ENCODE data around the gene PDLIM4.

The PDLIM4 gene

DNA sequence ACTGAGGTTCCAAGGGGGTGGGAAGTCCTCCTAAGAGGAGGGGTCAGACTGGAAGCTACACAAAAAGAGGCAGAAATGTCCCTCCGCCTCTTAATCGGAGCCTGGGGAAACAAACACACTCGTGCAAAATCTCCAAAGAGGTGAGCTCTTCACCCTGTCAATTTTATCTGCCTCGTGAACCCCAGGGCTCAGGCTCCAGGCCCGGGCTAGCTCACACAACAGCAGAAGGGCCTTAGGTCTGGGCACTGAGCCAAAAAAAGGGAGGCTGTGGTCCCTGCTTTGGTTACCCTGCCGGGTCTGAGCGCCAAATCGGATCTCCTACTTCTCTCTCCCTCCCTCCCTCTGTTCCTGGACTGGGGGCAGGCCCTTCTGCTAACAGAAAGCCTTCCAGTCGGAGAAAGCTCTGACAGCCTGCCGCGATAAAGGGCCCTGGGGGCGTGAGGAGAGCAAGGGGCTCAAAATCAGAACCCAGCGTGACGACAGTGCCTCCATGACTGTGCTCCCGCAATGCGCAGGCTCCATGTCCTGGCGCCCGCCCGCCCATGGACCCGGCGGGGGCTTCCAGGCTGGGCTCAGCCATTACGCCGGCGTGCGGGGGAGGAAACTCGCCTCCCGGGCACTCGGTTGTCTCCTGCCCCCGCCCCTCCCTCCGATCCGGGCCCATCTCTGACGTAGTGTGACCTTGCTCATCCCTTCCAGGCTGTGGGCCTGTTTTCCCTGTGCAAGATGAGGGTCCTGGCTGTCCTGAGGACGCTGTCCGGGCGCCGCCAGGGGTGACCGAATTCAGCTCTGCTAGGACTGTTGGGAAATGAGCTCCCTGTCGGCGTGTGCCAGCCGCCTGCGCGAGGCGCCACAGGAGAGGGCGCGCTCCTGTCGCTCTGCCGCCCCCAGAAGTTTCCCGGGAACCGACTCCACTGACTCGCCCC is 35.8 kb downstream of the PDLIM4 start:
- DNase-seq, result peak; percentile 79 to 88

DNA sequence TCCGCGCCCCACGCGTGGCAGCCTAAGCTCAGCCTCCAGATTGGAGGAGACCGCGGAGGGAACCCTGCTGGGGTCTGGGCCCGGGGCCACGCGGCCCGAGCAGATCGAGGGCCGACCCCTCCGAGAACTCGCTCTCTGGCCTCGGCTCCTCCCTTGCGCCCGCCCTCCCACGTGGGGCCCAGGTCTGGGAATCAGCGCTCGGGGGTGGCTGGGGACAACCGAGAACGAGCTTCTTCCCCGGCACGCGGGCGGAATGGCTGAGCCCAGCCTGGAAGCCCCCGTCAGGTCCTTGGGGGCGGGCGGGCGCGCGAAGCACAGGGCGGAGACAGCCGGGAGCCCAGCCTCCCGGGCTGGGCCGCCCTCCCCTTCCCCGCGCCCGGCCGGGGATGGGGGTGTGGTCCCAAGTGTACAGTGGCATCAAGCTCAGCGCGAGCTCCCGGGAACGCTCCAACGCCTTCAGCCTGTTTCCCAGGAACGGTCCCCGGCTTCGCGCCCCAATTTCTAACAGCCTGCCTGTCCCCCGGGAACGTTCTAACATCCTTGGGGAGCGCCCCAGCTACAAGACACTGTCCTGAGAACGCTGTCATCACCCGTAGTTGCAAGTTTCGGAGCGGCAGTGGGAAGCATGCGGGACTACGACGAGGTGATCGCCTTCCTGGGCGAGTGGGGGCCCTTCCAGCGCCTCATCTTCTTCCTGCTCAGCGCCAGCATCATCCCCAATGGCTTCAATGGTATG is 36.7 kb downstream of the PDLIM4 start, which contains the start of gene SLC22A4:
SLC22A4 (plus strand) TSS at position 403 of the 736 bp plus-strand sequence; CDS start at position 626, 223 bp downstream.
- peak; percentile 82 to 88 for DNase-seq

DNA sequence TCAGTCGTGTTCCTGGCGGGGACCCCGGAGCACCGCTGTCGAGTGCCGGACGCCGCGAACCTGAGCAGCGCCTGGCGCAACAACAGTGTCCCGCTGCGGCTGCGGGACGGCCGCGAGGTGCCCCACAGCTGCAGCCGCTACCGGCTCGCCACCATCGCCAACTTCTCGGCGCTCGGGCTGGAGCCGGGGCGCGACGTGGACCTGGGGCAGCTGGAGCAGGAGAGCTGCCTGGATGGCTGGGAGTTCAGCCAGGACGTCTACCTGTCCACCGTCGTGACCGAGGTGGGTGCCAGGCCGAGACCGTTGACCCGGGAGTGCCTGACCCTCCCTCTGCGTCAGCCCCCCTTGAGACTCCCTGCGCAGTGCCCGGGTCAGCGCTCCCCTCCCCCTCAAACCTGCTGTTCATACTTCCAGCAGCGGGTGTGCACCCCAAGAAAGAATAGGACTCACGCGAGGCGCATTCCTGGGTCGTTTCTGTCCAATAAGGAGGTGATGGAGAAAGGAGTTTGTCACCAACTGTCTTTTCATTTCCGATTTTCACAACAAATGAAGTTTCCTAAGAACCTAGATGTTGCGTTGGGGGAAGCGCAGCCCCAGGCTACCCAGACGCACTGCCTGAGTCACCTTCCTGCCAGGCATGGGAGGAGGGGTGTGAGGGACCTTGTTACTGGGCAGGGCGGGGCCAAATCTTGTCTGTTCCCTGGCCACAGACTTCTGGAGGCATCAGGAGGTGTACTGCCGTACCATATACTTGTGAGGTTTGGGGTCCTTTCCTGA is 37.4 kb downstream of the PDLIM4 start:
- DNase-seq, result peak in 1 of 2 experiments; percentile 3

DNA sequence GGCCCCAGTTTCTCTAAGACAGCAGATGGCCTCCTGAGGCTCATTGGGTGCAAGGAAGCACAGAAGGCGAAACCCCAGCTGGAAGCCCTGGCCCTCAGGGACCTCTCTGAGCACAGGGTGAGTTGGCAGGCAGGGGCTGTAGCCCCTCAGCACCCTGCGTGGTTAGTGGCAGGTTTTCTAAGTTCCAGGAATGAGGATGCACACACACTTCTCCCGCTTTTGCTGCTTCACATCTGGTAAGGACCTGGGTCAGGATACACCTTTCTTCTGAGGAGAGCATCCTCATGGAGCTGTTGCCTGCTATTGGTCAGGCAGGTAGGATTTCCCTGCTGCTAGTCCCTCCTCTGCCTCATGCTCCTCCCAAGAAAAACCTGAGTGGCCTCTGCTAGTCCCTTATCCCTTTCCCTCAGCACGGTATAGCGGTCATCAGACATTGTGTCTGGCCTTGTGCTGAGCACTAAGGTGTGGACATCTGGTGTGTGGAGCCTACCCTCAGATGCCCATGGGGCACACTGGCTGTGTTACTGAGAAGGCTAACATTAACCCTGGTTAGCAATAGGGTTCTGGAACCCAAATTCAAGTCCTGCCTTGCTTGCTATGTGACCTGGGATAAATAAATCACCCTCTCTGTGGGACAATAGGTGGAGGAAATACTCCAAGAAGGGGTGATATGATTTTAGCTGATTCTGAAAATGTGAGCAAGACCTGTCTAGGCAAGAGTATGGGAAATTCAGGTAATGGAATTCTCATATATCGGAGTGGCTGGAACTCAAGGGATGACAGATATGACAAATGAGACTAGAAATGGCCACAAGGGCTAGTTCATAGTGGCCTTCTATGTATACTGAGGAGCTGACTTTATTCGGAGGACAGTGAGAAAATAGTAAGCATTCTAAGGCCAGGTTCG is 38.3 kb downstream of the PDLIM4 start:
- DNase-seq, result no peak

DNA sequence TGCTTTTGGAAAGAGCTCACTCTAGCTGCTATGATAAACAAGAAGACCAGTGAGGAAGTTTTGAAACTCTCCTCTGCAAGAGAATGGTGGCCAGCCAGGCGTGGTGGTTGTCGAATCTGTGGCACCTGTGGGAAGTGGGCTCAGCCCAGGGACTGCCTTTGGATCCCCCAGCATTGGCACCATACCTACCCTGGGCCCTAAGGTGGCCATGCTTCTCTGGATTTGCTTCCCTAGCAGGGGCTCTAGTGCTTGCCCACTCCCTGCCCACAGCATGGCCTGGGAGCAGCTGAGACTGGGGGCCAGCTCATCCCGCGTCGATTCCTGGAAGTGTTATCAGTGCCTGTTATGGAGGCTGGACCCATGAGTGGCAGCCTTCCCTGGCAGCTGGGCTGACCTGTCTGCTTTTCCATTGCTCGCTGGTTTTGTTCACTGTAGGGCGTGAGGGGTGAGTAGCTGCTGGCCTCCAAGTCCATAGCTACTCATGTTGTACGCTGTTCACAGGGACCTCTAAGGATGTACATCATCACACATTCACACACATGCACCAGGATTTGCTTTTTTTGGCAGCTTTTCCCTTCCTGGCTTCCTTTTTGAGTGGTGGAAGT is 39.0 kb downstream of the PDLIM4 start:
- no peak for DNase-seq

DNA sequence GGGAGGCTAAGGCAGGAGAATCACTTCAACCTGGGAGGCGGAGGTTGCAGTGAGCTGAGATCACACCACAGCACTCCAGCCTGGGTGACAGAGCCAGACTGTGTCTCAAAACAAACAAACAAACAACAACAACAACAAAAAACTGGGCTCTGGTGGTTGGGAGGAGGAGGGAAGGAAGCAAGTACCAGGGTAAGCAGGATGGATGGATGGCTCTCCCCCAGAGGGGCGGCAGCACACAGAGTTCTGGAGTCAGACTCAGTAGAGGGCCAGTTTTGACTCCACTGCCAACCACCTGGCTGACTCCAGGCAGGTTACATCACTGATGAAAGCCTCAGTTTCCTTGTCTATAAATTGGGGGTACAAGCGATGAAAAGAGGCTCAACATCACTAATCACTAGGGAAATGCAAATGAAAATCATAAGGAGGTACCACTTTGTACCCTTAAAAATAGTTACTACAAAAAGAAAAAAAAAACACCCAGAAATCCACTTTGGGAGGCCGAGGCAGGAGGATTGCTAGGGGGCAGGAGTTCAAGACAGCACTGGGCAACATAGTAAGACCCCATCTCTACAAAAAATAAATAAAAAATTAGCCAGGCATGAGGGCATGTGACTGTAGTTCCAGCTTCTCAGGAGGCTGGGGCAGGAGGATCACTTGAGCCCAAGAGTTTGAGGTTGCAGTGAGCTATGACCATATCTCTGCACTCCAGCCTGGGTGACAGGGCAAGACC is 39.9 kb downstream of the PDLIM4 start:
- no peak for DNase-seq

DNA sequence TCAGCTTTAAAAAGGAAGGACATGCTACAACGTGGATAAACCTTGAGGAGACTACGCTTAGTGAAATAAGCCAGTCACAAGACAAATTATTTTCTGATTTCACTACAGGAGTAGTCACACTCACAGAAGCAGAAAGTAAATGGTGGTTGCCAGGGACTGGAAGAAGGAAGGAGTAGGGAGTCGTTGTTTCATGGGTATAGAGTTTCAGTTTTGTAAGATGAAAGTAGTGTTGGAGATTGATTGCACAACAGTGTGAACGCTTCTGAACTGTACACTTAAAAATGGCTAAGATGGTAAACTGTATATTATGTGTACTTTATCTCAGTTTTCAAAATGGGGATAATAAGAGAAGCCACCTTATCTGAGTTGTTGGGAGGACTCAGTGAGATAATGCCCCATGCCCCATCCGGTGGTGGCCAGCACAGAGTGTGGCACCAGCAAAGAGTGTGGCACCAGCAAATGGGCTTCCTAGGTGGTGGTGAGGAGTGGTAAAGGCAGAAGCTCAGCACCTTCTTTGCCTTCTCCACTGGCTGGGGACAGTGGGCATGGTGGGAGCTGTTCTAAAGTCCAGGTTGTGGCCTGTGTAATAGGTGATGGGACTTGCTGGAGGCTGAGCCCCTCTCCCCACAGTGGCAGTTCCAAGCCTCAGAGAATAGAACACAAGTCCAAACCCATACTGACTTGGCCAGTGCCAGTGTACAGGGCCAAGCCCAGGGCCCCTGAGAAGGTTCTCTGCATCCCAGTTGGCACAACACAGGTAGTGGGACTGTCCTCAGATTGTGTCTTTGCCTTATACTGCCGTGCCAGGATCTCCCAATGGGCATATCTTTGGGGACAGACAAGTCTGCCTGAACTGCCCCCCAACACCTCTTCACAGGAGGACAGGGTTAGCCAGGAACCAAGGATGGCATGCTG is 41.1 kb downstream of the PDLIM4 start:
- no peak for DNase-seq

DNA sequence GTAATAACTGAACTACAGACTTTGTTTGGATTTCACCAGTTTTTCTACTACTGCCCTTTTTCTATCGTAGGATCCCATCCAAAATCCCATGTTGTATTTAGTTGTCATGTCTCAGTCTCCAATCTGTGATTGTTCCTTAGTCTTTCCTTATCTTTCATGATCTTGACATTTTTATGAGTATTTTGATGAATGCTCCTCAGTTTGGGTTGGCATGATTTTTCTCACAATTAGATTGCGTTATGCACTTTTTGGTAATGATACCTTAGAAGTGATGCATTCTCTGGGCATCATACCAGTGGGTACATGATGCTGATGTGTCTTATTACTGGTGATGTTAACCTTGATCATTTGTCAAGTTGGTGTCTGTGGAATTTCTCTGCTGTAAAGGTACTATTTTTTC is 42.4 kb downstream of the PDLIM4 start:
- no peak for DNase-seq

DNA sequence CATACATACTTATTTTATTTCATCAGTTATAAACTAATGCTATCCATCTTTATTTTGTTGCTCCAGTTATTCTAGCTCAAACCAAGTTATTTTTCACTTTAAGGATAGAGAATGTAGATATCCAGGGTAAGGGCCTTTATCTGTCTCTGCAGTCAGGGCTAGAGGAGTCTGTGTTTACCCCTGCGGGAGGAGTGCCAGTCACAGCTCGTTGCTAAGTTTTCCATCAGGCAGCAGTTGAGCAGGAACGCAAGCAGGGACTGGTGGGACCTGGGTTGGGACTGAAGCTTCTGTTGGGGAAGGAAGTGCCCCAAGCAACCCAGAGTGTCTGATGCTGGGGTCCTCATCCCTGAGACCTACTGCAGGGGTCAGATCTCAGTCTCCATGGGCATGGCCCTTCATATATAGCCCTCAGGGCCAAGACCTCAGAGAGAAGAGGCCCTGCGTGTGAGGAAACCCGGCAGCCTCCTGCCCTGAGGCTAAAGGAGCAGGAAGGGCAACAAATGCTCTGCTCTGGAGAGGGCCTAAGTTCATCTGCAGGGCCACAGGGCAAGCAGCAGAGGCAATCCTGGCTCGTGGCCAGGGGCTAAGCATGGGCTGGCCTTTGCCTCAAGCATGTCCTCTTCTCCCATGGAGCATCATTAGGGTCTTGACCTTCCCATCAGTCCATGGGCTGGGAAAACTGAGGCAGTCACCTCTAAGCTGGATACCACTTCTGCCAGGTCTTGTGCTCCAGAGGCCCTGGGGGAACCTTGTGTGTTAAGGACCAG is 43.3 kb downstream of the PDLIM4 start:
- DNase-seq, result no peak

DNA sequence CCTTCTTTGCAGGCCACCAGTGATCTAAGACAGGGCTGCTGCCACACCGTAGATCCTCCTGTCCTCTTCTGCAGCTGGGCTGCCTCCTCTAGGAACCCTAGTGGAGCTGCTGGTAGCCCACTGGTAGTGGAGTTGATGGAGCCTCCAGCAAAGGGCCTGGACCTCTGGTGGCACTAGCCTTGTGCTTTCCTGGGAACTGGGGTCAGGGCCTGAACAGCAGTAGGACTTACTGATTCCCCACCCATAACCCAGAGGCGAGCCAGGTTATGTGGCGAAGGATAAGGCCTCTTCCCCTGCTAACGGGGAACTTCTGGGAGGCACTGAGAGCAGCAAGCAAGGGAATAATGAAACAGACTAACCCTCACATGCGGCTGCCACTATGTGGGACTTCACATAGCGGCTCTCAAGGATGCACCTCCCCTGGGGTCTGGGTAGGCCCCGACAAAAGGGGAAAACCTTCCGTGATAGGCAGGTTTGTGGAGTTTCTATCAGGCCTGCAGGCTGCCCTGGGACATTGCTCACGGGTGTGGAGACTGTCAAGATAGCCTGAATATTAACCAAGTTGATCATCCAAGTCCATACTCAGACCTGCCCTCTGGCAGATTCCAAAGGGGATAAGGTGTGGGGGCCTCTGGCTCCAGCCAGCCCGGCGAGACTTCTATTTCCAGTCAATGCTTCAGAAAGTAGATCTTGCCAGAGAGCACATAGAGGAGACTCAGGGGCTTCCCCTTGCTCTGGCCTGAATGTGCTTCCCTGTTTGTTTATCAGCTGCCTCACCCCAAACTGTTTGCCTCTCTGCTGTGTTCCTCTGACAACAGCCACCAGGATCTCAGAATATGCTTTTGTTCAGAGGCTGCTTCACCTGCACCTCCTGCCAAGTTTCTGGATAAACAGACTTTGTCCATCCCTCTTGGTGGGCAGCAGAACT is 44.1 kb downstream of the PDLIM4 start:
- DNase-seq, result no peak

DNA sequence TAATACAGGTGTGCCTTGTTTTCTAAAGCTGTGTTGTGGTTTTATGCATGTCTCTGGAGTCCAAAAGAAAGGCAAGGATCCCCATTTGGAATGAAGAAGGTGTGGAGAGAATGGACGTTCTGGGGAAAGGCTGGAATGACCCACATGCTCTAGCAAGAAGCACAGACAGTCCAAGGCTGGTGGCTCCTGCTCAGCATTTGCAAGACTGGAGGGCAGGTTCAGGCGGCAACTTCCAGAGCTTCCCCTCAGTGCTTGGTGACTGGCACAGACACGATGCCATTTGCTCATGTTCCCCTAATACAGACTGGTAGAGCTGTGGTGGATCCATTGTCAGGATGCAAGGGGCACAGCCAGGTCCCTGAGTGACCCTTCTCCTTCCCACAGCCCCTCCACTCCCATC is 44.9 kb downstream of the PDLIM4 start:
- DNase-seq, result no peak

DNA sequence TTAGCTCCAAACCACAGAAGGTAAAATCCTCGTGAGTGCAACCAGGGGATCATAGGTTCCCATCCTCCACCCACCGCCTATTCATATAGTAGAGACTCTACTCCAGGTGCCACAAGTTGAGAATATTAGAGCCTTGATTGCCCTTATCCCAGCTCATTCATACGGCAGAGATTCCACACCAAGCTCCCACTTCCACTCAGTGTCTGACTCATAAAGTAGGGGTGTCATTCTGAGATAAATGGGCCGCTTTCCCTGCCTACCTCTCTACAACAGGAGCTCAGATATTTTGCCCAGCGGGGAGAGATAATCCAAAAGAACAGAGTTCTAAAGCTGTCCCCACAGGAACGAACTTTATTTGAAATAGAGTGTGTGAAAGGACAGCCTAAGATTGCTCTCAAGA is 46.1 kb downstream of the PDLIM4 start:
- DNase-seq, result no peak

DNA sequence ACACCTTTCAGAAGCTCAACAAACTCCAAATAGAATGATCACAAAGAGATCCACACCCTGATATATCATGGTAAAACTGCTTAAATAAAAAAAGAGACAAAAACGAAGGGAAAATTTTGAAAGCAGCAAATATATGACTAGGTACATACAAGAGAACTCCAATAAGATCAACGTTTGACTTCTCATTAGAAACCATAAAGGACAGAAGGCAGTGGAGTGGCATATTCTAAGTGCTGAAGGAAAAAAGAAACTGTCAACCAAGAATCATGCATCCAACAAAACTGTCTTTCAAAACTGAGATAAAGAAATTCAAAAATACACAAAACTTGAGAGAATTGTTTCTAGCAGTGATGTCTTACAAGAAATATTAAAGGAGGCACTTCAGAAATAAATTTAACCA is 47.9 kb downstream of the PDLIM4 start:
- no peak for DNase-seq

DNA sequence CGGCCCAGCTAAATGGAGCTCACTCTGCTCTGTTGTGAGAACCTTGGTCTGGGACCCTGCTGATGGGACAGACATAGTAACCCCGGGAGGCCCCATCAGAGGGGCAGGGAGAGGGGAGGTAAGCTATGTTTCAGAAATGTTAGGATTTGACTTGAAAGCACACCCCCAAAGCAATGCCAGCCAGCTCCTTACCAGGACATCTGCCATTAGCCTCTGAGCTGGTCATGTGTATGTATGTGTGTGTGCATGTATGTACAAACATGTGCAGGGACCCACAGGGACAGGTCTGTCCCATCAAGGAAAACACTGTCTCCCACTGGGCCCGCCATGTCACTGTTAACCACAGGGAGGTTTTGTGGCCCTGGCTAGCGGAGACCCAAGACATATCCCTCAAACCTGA is 51.2 kb downstream of the PDLIM4 start:
- DNase-seq, result no peak

DNA sequence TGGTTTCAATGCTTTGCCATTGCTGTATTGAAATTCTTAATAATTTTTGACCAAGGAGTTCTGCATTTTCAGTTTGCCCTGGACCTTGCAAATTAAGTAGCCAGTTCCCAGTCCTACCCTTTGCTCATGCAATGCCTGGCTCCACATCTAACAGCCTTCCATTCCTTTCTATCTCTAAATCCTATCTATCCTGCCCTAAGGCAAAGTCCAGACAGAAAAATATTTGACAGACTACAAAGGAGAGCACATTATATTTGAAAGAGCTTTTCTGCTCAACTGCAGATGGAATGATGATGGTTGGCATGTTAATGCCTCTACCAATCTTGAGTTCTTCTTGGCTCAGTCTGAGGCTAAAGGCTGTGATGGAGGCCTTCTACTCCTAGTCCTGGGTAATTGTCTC is 52.2 kb downstream of the PDLIM4 start:
- DNase-seq, result no peak

DNA sequence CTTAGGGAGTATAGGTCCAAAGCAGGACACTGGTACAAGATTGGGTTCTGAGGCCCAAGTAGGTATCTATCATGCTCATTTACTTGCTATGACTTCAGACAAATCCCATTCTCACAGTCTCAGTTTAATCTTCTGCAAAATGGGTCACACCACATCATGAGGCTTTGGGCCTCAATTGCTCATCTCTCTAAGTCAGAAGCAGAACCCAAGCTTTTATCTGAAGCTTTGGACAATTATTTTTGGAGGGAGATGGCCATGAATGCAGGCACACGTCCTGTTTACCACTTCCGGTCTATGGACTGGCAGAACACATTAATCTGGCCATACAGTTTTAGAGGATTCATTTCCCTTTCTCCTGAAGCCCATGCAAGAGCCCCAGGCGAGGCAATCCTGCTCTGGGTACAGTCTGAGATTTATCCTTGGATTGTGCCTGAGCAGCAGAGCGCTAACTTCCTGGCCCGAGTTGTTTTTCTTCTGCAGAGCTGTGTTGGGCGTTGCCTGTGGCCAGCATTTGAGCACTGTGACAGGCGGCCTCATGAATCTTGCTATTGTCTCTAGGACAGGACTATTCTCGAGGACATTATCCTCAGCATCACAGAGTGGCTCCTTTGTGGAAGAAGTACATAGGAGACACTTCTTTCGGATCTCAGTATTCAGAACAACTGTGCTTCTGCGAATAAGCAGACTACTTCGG is 52.8 kb downstream of the PDLIM4 start:
- no peak for DNase-seq

DNA sequence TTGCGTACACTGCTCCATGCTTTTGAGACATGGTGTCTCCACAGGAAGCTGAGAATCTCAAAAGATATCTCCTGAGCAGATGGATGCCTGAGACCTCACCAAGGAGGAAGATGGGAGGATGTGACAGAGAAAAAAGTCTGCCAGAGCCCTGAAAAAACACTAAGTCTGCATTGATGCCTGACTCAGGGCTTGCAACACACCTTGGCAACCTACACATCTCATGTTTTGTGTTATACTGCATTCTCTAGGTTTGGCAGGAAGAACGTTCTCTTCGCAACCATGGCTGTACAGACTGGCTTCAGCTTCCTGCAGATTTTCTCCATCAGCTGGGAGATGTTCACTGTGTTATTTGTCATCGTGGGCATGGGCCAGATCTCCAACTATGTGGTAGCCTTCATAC is 55.9 kb downstream of the PDLIM4 start:
- no peak for DNase-seq
